Chondrocyte (in vitro differentiated cells): ENCODE measurements around the gene RGS10. TPM values are rescaled to one million over a fixed set of nuclear protein-coding genes. Genes with fewer than 3 reads are reported as not detected.

Experiments used
- DNase-seq: peaks from one replicate; pipeline ENCODE4 v3.0.0; 2021; ENCODE audit warnings: mixed read lengths, low spot score
- H3K27ac Mint-ChIP-seq: one replicate; pipeline ENCODE4 v1.8.0; 2021; ENCODE audit warnings: mild to moderate bottlenecking, moderate library complexity, mixed read lengths; ENCODE audit not compliant: unreplicated experiment
- H3K27me3 Mint-ChIP-seq: 2 replicates; pipeline ENCODE4 v1.8.0; 2021; ENCODE audit warnings: low read depth, mixed read lengths
- H3K36me3 Mint-ChIP-seq: 2 replicates; pipeline ENCODE4 v1.8.0; 2021; ENCODE audit warnings: low read depth, mixed read lengths
- H3K4me1 Mint-ChIP-seq: 2 replicates; pipeline ENCODE4 v1.8.0; 2021; ENCODE audit warnings: low read depth, mild to moderate bottlenecking, mixed read lengths
- H3K4me3 Mint-ChIP-seq: one replicate; pipeline ENCODE4 v1.8.0; 2021; ENCODE audit warnings: mild to moderate bottlenecking, moderate library complexity, mixed read lengths; ENCODE audit not compliant: unreplicated experiment
- H3K9me3 Mint-ChIP-seq: 2 replicates; pipeline ENCODE4 v1.8.0; 2021; ENCODE audit warnings: low read depth, mixed read lengths
- CTCF ChIP-seq: fragments of 200-600 bp; sonication (generic); IDR thresholded peaks from 2 replicates; pipeline ENCODE4 v1.5.0; 2021; ENCODE audit warnings: antibody characterized with exemption, mild to moderate bottlenecking, moderate library complexity
- total RNA-seq: library from RNA; stranded (reverse); gene quantifications from 3 replicates; pipeline ENCODE4 v1.2.1, GENCODE V29; 2021

Gene RGS10
- total RNA-seq, 1 donor from 2014 or later: 19.7 TPM

- Mint-ChIP-seq H3K4me3 (no peak overlapping the region), H3K4me1 (peaks cover 5% of the 10 kb centered on the region), H3K27me3 (no peaks in the 10 kb centered on the region), H3K27ac (no peak overlapping the region), H3K36me3 (no peaks in the 10 kb centered on the region), H3K9me3 (no peaks in the 10 kb centered on the region)
- no peak for DNase-seq
- no peak for TF ChIP-seq CTCF
Observed at GRCh38 chr10:119493155-119493554, 49.4 kb downstream of the RGS10 start.

- no peaks in the 10 kb centered on the region for H3K36me3 Mint-ChIP-seq
- no peak overlapping the region for H3K27ac Mint-ChIP-seq
- DNase-seq: peak; percentile 9
- no peak overlapping the region for H3K4me3 Mint-ChIP-seq
- TF ChIP-seq CTCF: no peak
- no peaks in the 10 kb centered on the region for H3K27me3 Mint-ChIP-seq
- no peaks in the 10 kb centered on the region for H3K9me3 Mint-ChIP-seq
- peaks cover 5% of the 10 kb centered on the region for H3K4me1 Mint-ChIP-seq
Observed at GRCh38 chr10:119491966-119492757, 50.4 kb downstream of the RGS10 start.

GRCh38 chr10:119489991-119490326, 52.6 kb downstream of the RGS10 start:
- DNase-seq: no peak
- Mint-ChIP-seq H3K9me3 (no peaks in the 10 kb centered on the region), H3K36me3 (no peaks in the 10 kb centered on the region), H3K27ac (no peak overlapping the region), H3K4me1 (peaks cover 5% of the 10 kb centered on the region), H3K27me3 (no peaks in the 10 kb centered on the region), H3K4me3 (no peak overlapping the region)
- TF ChIP-seq CTCF: peak; percentile 36

- no peak for TF ChIP-seq CTCF
- Mint-ChIP-seq H3K27me3 (no peaks in the 10 kb centered on the region), H3K27ac (no peak overlapping the region), H3K4me1 (no peaks in the 10 kb centered on the region), H3K4me3 (no peak overlapping the region), H3K36me3 (no peaks in the 10 kb centered on the region), H3K9me3 (no peaks in the 10 kb centered on the region)
- no peak for DNase-seq
Observed at GRCh38 chr10:119488675-119489074, 53.8 kb downstream of the RGS10 start.

GRCh38 chr10:119483839-119484238, 58.7 kb downstream of the RGS10 start:
- H3K27ac Mint-ChIP-seq: no peak overlapping the region
- H3K36me3 Mint-ChIP-seq: no peaks in the 10 kb centered on the region
- H3K27me3 Mint-ChIP-seq: peaks cover 10% of the 10 kb centered on the region
- H3K4me3 Mint-ChIP-seq: no peak overlapping the region
- H3K9me3 Mint-ChIP-seq: no peaks in the 10 kb centered on the region
- no peak for TF ChIP-seq CTCF
- peak; percentile 26 for DNase-seq
- peaks cover 6% of the 10 kb centered on the region for H3K4me1 Mint-ChIP-seq
